GM12864 (cell line): ENCODE results near the gene RARS2.
A peak's percentile ranks its signal among the peaks of the same experiment; 100 is the strongest.

Experiments used
- DNase-seq: peaks from one replicate; pipeline ENCODE4 v3.0.0-alpha.2; 2011; ENCODE audit warnings: low read depth
- H3K4me3 ChIP-seq: 2 replicates; pipeline ENCODE4 v1.5.1; 2011; ENCODE audit warnings: mild to moderate bottlenecking, low read depth, low read length, control low read depth
- CTCF ChIP-seq: IDR thresholded peaks from 2 replicates; pipeline ENCODE4 v1.5.1; 2011; ENCODE audit warnings: low read depth, mild to moderate bottlenecking, moderate library complexity, low read length, control low read depth, inconsistent platforms; ENCODE audit errors: missing control alignments

Gene RARS2

GRCh38 chr6:87484491-87484890 lies 105.3 kb downstream of the RARS2 start:
- no peak for DNase-seq
- TF ChIP-seq CTCF: no peak

GRCh38 chr6:87483929-87484328 lies 105.9 kb downstream of the RARS2 start:
- no peak for DNase-seq
- H3K4me3 ChIP-seq: no peak overlapping the region
- TF ChIP-seq CTCF: peak; percentile 23

More at GRCh38 chr6:87484491-87484890, 105.3 kb downstream of the RARS2 start:
- H3K4me3 ChIP-seq: no peak overlapping the region

GRCh38 chr6:87482366-87482765 lies 107.4 kb downstream of the RARS2 start:
- DNase-seq: no peak
- no peak overlapping the region for H3K4me3 ChIP-seq
- TF ChIP-seq CTCF: no peak

- no peak for DNase-seq
- no peak overlapping the region for H3K4me3 ChIP-seq
- no peak for TF ChIP-seq CTCF
These were observed 107.9 kb downstream of the RARS2 start for GRCh38 chr6:87481931-87482330.

- DNase-seq: peak; percentile 12
- no peak for TF ChIP-seq CTCF
- peak overlapping the region; percentile 90 for H3K4me3 ChIP-seq
These were observed 116.3 kb downstream of the RARS2 start for GRCh38 chr6:87473419-87473903.

GRCh38 chr6:87472525-87473418 lies 117.0 kb downstream of the RARS2 start, which contains the start of gene SLC35A1:
SLC35A1 (plus strand) TSS chr6:87472974; CDS start chr6:87473004, 30 bp downstream.
- TF ChIP-seq CTCF: no peak
- H3K4me3 ChIP-seq: peak within 1 kb of the TSS; percentile 90
- DNase-seq: peak; percentile 53
